ENCODE data around the gene EIPR1. TPM values are rescaled to one million over a fixed set of nuclear protein-coding genes. Genes with fewer than 3 reads are reported as not detected.

The EIPR1 gene
- total and polyA plus RNA-seq, 2 of the 13 experiments (the other 11 are each of a cell fraction or from before 2014, with no cell fraction given) = 70.0 to 96.3 TPM

DNA sequence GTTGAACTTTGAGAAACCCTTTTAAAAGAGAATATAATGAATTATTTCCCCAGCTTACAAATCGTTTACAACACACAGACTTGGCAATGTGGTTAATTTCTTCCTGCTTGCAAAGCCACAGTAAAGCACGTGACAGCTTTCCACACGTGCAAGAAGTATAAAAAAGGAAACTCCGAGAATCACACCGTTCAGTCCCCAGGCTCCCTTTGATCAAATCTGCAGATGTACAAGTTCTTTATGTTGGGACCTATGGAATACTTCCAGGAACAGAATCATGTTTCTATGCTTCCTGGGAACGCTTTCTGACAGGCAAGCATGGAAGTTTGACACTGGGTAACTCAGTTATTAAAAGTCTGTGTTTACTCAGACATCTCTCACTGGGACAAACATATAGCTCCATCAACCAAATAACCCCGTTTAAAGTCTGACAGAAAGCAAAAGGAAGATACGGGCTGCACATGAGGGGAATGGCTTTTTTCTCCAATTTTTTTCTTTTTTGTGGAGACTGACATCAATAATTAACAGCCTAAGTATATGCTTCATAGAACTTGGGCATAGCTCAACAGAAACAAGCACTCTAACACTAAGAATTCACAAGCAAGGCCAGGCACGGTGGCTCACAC is 134.8 kb downstream of the EIPR1 start (continued):
- TF ChIP-seq, protein P1, sequence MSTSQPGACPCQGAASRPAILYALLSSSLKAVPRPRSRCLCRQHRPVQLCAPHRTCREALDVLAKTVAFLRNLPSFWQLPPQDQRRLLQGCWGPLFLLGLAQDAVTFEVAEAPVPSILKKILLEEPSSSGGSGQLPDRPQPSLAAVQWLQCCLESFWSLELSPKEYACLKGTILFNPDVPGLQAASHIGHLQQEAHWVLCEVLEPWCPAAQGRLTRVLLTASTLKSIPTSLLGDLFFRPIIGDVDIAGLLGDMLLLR (CRISPR knock-in tag; IDR thresholded peaks at IDR 0.05) = no peak
- TF ChIP-seq, protein P2, sequence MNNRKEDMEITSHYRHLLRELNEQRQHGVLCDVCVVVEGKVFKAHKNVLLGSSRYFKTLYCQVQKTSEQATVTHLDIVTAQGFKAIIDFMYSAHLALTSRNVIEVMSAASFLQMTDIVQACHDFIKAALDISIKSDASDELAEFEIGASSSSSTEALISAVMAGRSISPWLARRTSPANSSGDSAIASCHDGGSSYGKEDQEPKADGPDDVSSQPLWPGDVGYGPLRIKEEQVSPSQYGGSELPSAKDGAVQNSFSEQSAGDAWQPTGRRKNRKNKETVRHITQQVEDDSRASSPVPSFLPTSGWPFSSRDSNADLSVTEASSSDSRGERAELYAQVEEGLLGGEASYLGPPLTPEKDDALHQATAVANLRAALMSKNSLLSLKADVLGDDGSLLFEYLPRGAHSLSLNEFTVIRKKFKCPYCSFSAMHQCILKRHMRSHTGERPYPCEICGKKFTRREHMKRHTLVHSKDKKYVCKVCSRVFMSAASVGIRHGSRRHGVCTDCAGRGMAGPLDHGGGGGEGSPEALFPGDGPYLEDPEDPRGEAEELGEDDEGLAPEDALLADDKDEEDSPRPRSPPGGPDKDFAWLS (CRISPR knock-in tag; IDR thresholded peaks at IDR 0.05; ENCODE audit: borderline replicate concordance) = no peak

DNA sequence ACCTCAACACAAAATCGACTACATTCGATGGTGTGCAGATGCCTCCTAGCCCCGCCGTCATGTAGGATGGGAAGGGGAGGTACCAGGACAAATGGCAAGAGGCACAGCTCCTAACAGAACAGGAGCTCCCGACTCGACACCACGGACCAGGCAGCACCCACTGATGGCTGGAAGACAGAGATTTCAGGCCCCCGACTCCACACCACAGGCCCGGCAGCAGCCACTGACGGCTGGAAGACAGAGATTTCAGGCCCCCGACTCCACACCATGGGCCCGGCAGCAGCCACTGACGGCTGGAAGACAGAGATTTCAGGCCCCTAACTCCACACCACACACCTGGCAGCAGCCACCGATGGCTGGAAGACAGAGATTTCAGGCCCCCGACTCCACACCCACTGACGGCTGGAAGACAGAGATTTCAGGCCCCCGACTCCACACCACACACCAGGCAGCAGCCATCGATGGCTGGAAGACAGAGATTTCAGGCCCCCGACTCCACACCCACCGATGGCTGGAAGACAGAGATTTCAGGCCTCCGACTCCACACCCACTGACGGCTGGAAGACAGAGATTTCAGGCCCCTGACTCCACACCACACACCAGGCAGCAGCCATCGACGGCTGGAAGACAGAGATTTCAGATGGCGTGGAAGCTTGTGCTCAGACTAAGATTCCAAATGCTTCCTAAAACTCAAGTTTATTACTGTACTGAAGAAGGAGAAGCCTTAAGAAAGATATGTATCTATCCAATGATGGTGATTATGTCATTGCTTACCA is 135.5 kb downstream of the EIPR1 start:
- H3K27ac ChIP-seq (ENCODE audit: extremely low read length, insufficient read depth, low read length) = no peak overlapping the region
- no peaks in the 10 kb centered on the region for H3K27me3 ChIP-seq (ENCODE audit: control insufficient read depth in 1 of 2, insufficient read depth in 2 of 2, low read length in 2 of 2)
- DNase-seq (ENCODE audit: low spot score) (no peak), ATAC-seq (no peak), FAIRE-seq (no peak)
- peaks cover 0 to 4% of the 10 kb centered on the region in 2 experiments; a peak in 3 of 5 replicates for H3K36me3 ChIP-seq (replicated peaks in 1 of 2; ENCODE audit: control insufficient read depth in 1 of 2, insufficient read depth in 2 of 2, low read length in 2 of 2)
- H3K9me3 ChIP-seq (ENCODE audit: low read length) = no peaks in the 10 kb centered on the region
- no peak overlapping the region for H3K9ac ChIP-seq (ENCODE audit: insufficient read depth, low read depth, low read length)
- H2AFZ ChIP-seq (ENCODE audit: low read length) = no peak overlapping the region
- no peak overlapping the region for H3K4me3 ChIP-seq (replicated peaks in 1 of 3; ENCODE audit: insufficient read depth in 1 of 3, low read depth in 2 of 3, low read length in 3 of 3)
- no peaks in the 10 kb centered on the region for H3K79me2 ChIP-seq (ENCODE audit: insufficient read depth, low read length)
- peaks cover 2% of the 10 kb centered on the region for H3K4me1 ChIP-seq (ENCODE audit: insufficient read depth, low read length)
- no peak overlapping the region for H3K4me2 ChIP-seq (ENCODE audit: low read depth, low read length)
- in situ Hi-C loops (cut with HindIII; ENCODE audit: extremely low pct_ligation_motif_present, low pct_unique_long_range_greater_than_20kb) (no loop called here), intact Hi-C loops (cut with micrococcal nuclease; ENCODE audit: unreplicated experiment) (no loop called here)
- CTCF ChIA-PET (ENCODE audit: low intra/inter-chr PET ratio, low total read pairs) = no interaction called here
- WGBS (ENCODE audit: low lambda C conversion rate) = 91% methylated on average over 16 of the region's 25 CpGs
- BruUV-seq (replicated peaks) = no TSS peak
- POLR2A ChIA-PET = no interaction called here
- H4K20me1 ChIP-seq (ENCODE audit: insufficient read depth, low read length) = no peaks in the 10 kb centered on the region
- TF ChIP-seq ZNF766 (CRISPR knock-in tag; IDR thresholded peaks at IDR 0.05; ENCODE audit: borderline replicate concordance) = no peak
- TF ChIP-seq ZNF232 (CRISPR knock-in tag; IDR thresholded peaks at IDR 0.05; ENCODE audit: borderline replicate concordance) = no peak
- no peak for TF ChIP-seq SP2 (CRISPR knock-in tag; IDR thresholded peaks at IDR 0.05)
- no peak for TF ChIP-seq XBP1 (CRISPR knock-in tag; IDR thresholded peaks at IDR 0.05)
- no peak for TF ChIP-seq ZNF530 (CRISPR knock-in tag; IDR thresholded peaks at IDR 0.05; ENCODE audit: low read depth)
- TF ChIP-seq, protein P3, sequence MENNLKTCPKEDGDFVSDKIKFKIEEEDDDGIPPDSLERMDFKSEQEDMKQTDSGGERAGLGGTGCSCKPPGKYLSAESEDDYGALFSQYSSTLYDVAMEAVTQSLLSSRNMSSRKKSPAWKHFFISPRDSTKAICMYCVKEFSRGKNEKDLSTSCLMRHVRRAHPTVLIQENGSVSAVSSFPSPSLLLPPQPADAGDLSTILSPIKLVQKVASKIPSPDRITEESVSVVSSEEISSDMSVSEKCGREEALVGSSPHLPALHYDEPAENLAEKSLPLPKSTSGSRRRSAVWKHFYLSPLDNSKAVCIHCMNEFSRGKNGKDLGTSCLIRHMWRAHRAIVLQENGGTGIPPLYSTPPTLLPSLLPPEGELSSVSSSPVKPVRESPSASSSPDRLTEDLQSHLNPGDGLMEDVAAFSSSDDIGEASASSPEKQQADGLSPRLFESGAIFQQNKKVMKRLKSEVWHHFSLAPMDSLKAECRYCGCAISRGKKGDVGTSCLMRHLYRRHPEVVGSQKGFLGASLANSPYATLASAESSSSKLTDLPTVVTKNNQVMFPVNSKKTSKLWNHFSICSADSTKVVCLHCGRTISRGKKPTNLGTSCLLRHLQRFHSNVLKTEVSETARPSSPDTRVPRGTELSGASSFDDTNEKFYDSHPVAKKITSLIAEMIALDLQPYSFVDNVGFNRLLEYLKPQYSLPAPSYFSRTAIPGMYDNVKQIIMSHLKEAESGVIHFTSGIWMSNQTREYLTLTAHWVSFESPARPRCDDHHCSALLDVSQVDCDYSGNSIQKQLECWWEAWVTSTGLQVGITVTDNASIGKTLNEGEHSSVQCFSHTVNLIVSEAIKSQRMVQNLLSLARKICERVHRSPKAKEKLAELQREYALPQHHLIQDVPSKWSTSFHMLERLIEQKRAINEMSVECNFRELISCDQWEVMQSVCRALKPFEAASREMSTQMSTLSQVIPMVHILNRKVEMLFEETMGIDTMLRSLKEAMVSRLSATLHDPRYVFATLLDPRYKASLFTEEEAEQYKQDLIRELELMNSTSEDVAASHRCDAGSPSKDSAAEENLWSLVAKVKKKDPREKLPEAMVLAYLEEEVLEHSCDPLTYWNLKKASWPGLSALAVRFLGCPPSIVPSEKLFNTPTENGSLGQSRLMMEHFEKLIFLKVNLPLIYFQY (CRISPR knock-in tag; IDR thresholded peaks at IDR 0.05; ENCODE audit: borderline replicate concordance) = no peak
- TF ChIP-seq, protein P4, sequence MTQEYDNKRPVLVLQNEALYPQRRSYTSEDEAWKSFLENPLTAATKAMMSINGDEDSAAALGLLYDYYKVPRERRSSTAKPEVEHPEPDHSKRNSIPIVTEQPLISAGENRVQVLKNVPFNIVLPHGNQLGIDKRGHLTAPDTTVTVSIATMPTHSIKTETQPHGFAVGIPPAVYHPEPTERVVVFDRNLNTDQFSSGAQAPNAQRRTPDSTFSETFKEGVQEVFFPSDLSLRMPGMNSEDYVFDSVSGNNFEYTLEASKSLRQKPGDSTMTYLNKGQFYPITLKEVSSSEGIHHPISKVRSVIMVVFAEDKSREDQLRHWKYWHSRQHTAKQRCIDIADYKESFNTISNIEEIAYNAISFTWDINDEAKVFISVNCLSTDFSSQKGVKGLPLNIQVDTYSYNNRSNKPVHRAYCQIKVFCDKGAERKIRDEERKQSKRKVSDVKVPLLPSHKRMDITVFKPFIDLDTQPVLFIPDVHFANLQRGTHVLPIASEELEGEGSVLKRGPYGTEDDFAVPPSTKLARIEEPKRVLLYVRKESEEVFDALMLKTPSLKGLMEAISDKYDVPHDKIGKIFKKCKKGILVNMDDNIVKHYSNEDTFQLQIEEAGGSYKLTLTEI (CRISPR knock-in tag; conservative IDR thresholded peaks at IDR 0.05) = no peak
- TF ChIP-seq ZFX (CRISPR knock-in tag; IDR thresholded peaks at IDR 0.05; ENCODE audit: low read depth) = no peak
- TF ChIP-seq MTA1 (CRISPR knock-in tag; IDR thresholded peaks at IDR 0.05; ENCODE audit: borderline replicate concordance) = no peak
- no peak for TF ChIP-seq NR2F1 (CRISPR knock-in tag; IDR thresholded peaks at IDR 0.05)
- TF ChIP-seq ZNF543 (CRISPR knock-in tag; IDR thresholded peaks at IDR 0.05) = no peak

Data from HepG2 (cell line).